ENCODE measurements around the gene NACC1.

DNA sequence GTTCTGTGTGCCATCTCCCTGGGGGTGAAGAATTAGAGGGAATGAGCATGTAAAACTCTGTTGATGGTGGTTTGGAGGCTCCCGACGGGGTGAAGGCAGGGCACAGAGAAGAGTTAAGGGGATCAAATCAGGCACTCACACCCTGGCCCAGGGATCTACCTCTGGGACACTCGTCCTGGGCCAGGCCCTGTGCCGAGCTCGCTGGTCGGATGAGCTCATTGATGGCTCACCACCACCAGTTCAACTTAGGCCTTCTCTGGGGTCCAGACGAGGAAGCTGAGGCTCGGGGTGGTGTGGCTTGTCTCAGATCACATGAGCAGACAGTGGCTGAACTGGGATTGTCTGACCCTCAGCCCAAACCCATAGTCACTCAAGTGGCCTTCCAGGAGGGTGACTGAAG lies 1.6 kb downstream of the NACC1 start:
- TF ChIP-seq RXRA (IDR thresholded peaks at IDR 0.05; ENCODE audit: insufficient read depth, low read depth, low read length): no peak
- TF ChIP-seq RAD21 (IDR thresholded peaks at IDR 0.05 in 1 of 2, conservative IDR thresholded peaks at IDR 0.05 in 1 of 2; ENCODE audit: low read depth in 2 of 2, low read length in 2 of 2): no peak
- no peak for TF ChIP-seq HDAC2 (IDR thresholded peaks at IDR 0.05; ENCODE audit: borderline replicate concordance in 1 of 2, low read depth in 2 of 2, low read length in 2 of 2)

All from H1 (cell line).